Fibroblast of lung (primary cell): ENCODE data around the gene ST3GAL4. TPM values are rescaled to one million over a fixed set of nuclear protein-coding genes. Genes with fewer than 3 reads are reported as not detected.

Experiments
- DNase-seq, 2 donors: peaks; one replicate each; pipeline versions ENCODE4 v3.0.0 to v3.0.0-alpha.2; 2010; ENCODE audit warnings: low read depth in 2 of 2
- H2AFZ ChIP-seq: 2 replicates; pipeline ENCODE4 v1.5.1; 2012; ENCODE audit warnings: low read length, control low read depth, inconsistent platforms
- H3K27ac ChIP-seq: 2 replicates; pipeline ENCODE4 v1.5.1; 2011; ENCODE audit warnings: low read length, control low read depth; ENCODE audit not compliant: insufficient read depth
- H3K27me3 ChIP-seq: 2 replicates; pipeline ENCODE4 v1.5.1; 2011; ENCODE audit warnings: mild to moderate bottlenecking, low read length; ENCODE audit not compliant: control insufficient read depth, insufficient read depth
- H3K36me3 ChIP-seq: 2 replicates; pipeline ENCODE4 v1.5.1; 2011; ENCODE audit warnings: low read length; ENCODE audit not compliant: control insufficient read depth, insufficient read depth
- H3K4me1 ChIP-seq: 2 replicates; pipeline ENCODE4 v1.5.1; 2011; ENCODE audit warnings: low read length; ENCODE audit not compliant: control insufficient read depth, insufficient read depth; ENCODE audit errors: extremely low read depth
- H3K4me2 ChIP-seq: 2 replicates; pipeline ENCODE4 v1.5.1; 2011; ENCODE audit warnings: low read length, control low read depth; ENCODE audit not compliant: insufficient read depth; ENCODE audit errors: extremely low read depth
- H3K4me3 ChIP-seq, 4 experiments: fragments of 200-600 bp in 1 of 4; sonication (generic) in 1 of 4; replicated peaks in 1 of 4; 2 replicates each; pipeline ENCODE4 v1.5.1; 2011 to 2016; ENCODE audit warnings: low read length in 4 of 4, low read depth in 3 of 4, mild to moderate bottlenecking in 3 of 4, control low read depth in 2 of 4, inconsistent platforms in 1 of 4, mixed read lengths in 1 of 4; ENCODE audit not compliant: insufficient read depth in 1 of 4; ENCODE audit errors: control extremely low read depth in 1 of 4
- H3K79me2 ChIP-seq: 2 replicates; pipeline ENCODE4 v1.5.1; 2012; ENCODE audit warnings: mild to moderate bottlenecking, low read length, inconsistent platforms; ENCODE audit not compliant: control insufficient read depth, insufficient read depth
- H3K9ac ChIP-seq: 2 replicates; pipeline ENCODE4 v1.5.1; 2011; ENCODE audit warnings: mild to moderate bottlenecking, low read length, control low read depth; ENCODE audit not compliant: insufficient read depth
- H3K9me3 ChIP-seq: 2 replicates; pipeline ENCODE4 v1.5.1; 2012; ENCODE audit warnings: low read depth, low read length; ENCODE audit not compliant: control insufficient read depth, insufficient read depth
- H4K20me1 ChIP-seq: 2 replicates; pipeline ENCODE4 v1.5.1; 2011; ENCODE audit warnings: low read length; ENCODE audit not compliant: control insufficient read depth, insufficient read depth; ENCODE audit errors: extremely low read depth
- CTCF ChIP-seq, 2 donors: IDR thresholded peaks in 1 of 2; conservative IDR thresholded peaks in 1 of 2; 1 replicate in 1 of 2; 2 replicates in 1 of 2; pipeline ENCODE4 v1.5.1; 2011 to 2012; ENCODE audit warnings: low read length in 2 of 2, control low read depth in 1 of 2, inconsistent platforms in 1 of 2, low read depth in 1 of 2, mild to moderate bottlenecking in 1 of 2
- EZH2 ChIP-seq: IDR thresholded peaks from 2 replicates; pipeline ENCODE4 v1.5.1; 2012; ENCODE audit warnings: low read length, control low read depth, mild to moderate bottlenecking; ENCODE audit errors: missing control alignments
- polyA plus RNA-seq, 2 donors: library from polyadenylated mRNA; depleted of rRNA in 1 of 2; stranded (reverse) in 1 of 2; unstranded in 1 of 2; fragments of >200 nt; gene quantifications; 2 replicates each; pipeline ENCODE4 v1.2.1, GENCODE V29; 2011 to 2012; ENCODE audit warnings: missing spikeins in 1 of 2
- total RNA-seq: library from RNA; depleted of rRNA; stranded (reverse); fragments of >200 nt; gene quantifications from 2 replicates; pipeline ENCODE4 v1.2.1, GENCODE V29; 2014

Gene ST3GAL4
- total and polyA plus RNA-seq, 2 donors (not counting 1 experiment from before 2014, with no cell fraction given) = 16.7 to 36.8 TPM

- Histone ChIP-seq H3K4me2 (peak overlapping the region; percentile 94), H3K27me3 (no peaks in the 10 kb centered on the region), H3K27ac (peak overlapping the region; percentile 75), H4K20me1 (no peaks in the 10 kb centered on the region), H3K4me3 (peak overlapping the region; percentile 63 to 80 (median 73)), H3K9ac (peak overlapping the region; percentile 52), H3K4me1 (peaks cover 23% of the 10 kb centered on the region), H3K9me3 (no peaks in the 10 kb centered on the region), H3K36me3 (peaks cover 3% of the 10 kb centered on the region), H3K79me2 (peaks cover 37% of the 10 kb centered on the region), H2AFZ (no peak overlapping the region)
- peak in 1 of 2 donors; percentile 20 for DNase-seq
- TF ChIP-seq CTCF (conservative IDR thresholded peaks at IDR 0.05 in 1 of 2, IDR thresholded peaks at IDR 0.05 in 1 of 2; ENCODE audit: low read depth in 1 of 2, low read length in 2 of 2) = no peak
- TF ChIP-seq EZH2 = no peak
Observed at GRCh38 chr11:126355926-126356897, 726 bp downstream of the ST3GAL4 start.

GRCh38 chr11:126357055-126357962, 1.8 kb downstream of the ST3GAL4 start:
- Histone ChIP-seq H3K4me1 (peaks cover 21% of the 10 kb centered on the region), H3K27ac (peak overlapping the region; percentile 75), H3K27me3 (no peaks in the 10 kb centered on the region), H3K4me2 (peak overlapping the region; percentile 94), H3K79me2 (peaks cover 36% of the 10 kb centered on the region), H3K36me3 (peaks cover 2% of the 10 kb centered on the region), H3K9ac (no peak overlapping the region), H3K4me3 (peak overlapping the region; percentile 63 to 80 (median 73)), H4K20me1 (no peaks in the 10 kb centered on the region), H3K9me3 (no peaks in the 10 kb centered on the region), H2AFZ (no peak overlapping the region)
- no peak for DNase-seq
- TF ChIP-seq EZH2 = no peak

GRCh38 chr11:126357969-126358762, 2.7 kb downstream of the ST3GAL4 start:
- Histone ChIP-seq H3K27ac (peak overlapping the region; percentile 39), H3K4me1 (peaks cover 18% of the 10 kb centered on the region), H3K9ac (no peak overlapping the region), H3K36me3 (no peaks in the 10 kb centered on the region), H2AFZ (no peak overlapping the region), H3K27me3 (no peaks in the 10 kb centered on the region), H3K9me3 (no peaks in the 10 kb centered on the region), H4K20me1 (no peaks in the 10 kb centered on the region), H3K4me2 (peak overlapping the region; percentile 94), H3K79me2 (peaks cover 34% of the 10 kb centered on the region), H3K4me3 (peak overlapping the region in 3 of 4 experiments; percentile 12 to 80 (median 80))
- no peak for DNase-seq
- TF ChIP-seq CTCF (conservative IDR thresholded peaks at IDR 0.05 in 1 of 2, IDR thresholded peaks at IDR 0.05 in 1 of 2; ENCODE audit: low read depth in 1 of 2, low read length in 2 of 2) (no peak), EZH2 (no peak)
